ENCODE results near the gene HSD17B8. TPM values are rescaled to one million over a fixed set of nuclear protein-coding genes. Genes with fewer than 3 reads are reported as not detected.

HSD17B8 gene
- total RNA-seq, 1 donor from 2014 or later, result 9.4 TPM

- DNase-seq (ENCODE audit: low read depth), result no peak
Measured at GRCh38 chr6:33236328-33236727, 31.9 kb downstream of the HSD17B8 start.

- no peak for DNase-seq (ENCODE audit: low read depth)
Measured at GRCh38 chr6:33236852-33237251, 32.4 kb downstream of the HSD17B8 start.

GRCh38 chr6:33237741-33238140 lies 33.3 kb downstream of the HSD17B8 start:
- DNase-seq (ENCODE audit: low read depth), result no peak

GRCh38 chr6:33241968-33242367 lies 37.5 kb downstream of the HSD17B8 start:
- DNase-seq (ENCODE audit: low read depth), result no peak

- no peak for DNase-seq (ENCODE audit: low read depth)
Measured at GRCh38 chr6:33243476-33243875, 39.0 kb downstream of the HSD17B8 start.

GRCh38 chr6:33247977-33248642 lies 43.7 kb downstream of the HSD17B8 start:
- peak; percentile 87 for DNase-seq (ENCODE audit: low read depth)

- DNase-seq (ENCODE audit: low read depth), result peak; percentile 61
Measured at GRCh38 chr6:33248643-33248931, 44.1 kb downstream of the HSD17B8 start.

GRCh38 chr6:33248932-33249731 lies 44.7 kb downstream of the HSD17B8 start:
- peak; percentile 100 for DNase-seq (ENCODE audit: low read depth)

GRCh38 chr6:33249732-33250630 lies 45.5 kb downstream of the HSD17B8 start:
- DNase-seq (ENCODE audit: low read depth), result peak; percentile 53

GRCh38 chr6:33250731-33251130 lies 46.3 kb downstream of the HSD17B8 start:
- no peak for DNase-seq (ENCODE audit: low read depth)

- no peak for DNase-seq (ENCODE audit: low read depth)
Measured at GRCh38 chr6:33251395-33252012, 47.0 kb downstream of the HSD17B8 start.

- DNase-seq (ENCODE audit: low read depth), result no peak
Measured at GRCh38 chr6:33252759-33253158, 48.3 kb downstream of the HSD17B8 start.

GRCh38 chr6:33254591-33254990 lies 50.1 kb downstream of the HSD17B8 start:
- DNase-seq (ENCODE audit: low read depth), result no peak

MicroRNA genes within 50 kb of the gene (microRNA counts, 767-probe panel; counts per million panel counts)
- microRNA hsa-miR-219-1-3p, result not detected
- not detected for microRNA hsa-miR-219-5p

Small RNA genes lying within 50 kb of the gene (microRNA-seq; reads per million reads assigned to microRNA genes)
- gene MIR219A1, result 0.81 reads per million

Other genes starting within 250 kb of the HSD17B8 start
- 108 and 112 TPM in 2 replicates for gene BRD2, start 236.1 kb upstream of the HSD17B8 start, total RNA-seq
- gene HLA-DOA, start 195.1 kb upstream of the HSD17B8 start, total RNA-seq, result not detected in 2 replicates
- gene HLA-DPA1, start 131.0 kb upstream of the HSD17B8 start, total RNA-seq, result 0.27 and 0.68 TPM in 2 replicates
- 0.19 TPM in 1 of 2 replicates, not detected in the other for gene HLA-DPB1, start 128.7 kb upstream of the HSD17B8 start, total RNA-seq
- 0.96 and 1.9 TPM in 2 replicates for gene COL11A2, start 12.2 kb upstream of the HSD17B8 start, total RNA-seq
- gene RXRB, start 4.0 kb upstream of the HSD17B8 start, total RNA-seq, result 29.3 and 36.9 TPM in 2 replicates
- gene SLC39A7, start 3.8 kb upstream of the HSD17B8 start, total RNA-seq, result 95.9 and 162 TPM in 2 replicates
- 21.6 and 21.8 TPM in 2 replicates for gene RING1, start 3.8 kb downstream of the HSD17B8 start, total RNA-seq
- gene VPS52, start 67.2 kb downstream of the HSD17B8 start, total RNA-seq, result 45.9 and 51.2 TPM in 2 replicates
- gene RPS18, start 67.4 kb downstream of the HSD17B8 start, total RNA-seq, result 1,802 and 1,984 TPM in 2 replicates
- 0.21 TPM in 1 of 2 replicates, not detected in the other for gene B3GALT4, start 72.5 kb downstream of the HSD17B8 start, total RNA-seq
- 74.7 and 95.2 TPM in 2 replicates for gene WDR46, start 84.6 kb downstream of the HSD17B8 start, total RNA-seq
- gene PFDN6, start 84.9 kb downstream of the HSD17B8 start, total RNA-seq, result 61.0 and 71.6 TPM in 2 replicates
- 27.9 and 31.0 TPM in 2 replicates for gene RGL2, start 94.3 kb downstream of the HSD17B8 start, total RNA-seq
- gene TAPBP, start 109.4 kb downstream of the HSD17B8 start, total RNA-seq, result 66.3 and 69.2 TPM in 2 replicates
- gene ZBTB22, start 113.1 kb downstream of the HSD17B8 start, total RNA-seq, result 19.0 and 22.6 TPM in 2 replicates
- 37.6 and 39.6 TPM in 2 replicates for gene DAXX, start 118.3 kb downstream of the HSD17B8 start, total RNA-seq
- gene KIFC1, start 187.2 kb downstream of the HSD17B8 start, total RNA-seq, result 0.35 and 0.52 TPM in 2 replicates
- gene PHF1, start 206.4 kb downstream of the HSD17B8 start, total RNA-seq, result 54.4 and 55.5 TPM in 2 replicates
- gene CUTA, start 213.5 kb downstream of the HSD17B8 start, total RNA-seq, result 163 and 189 TPM in 2 replicates
- 2.7 and 2.8 TPM in 2 replicates for gene SYNGAP1, start 215.4 kb downstream of the HSD17B8 start, total RNA-seq
- gene ZBTB9, start 249.9 kb downstream of the HSD17B8 start, total RNA-seq, result 3.6 and 5.2 TPM in 2 replicates